Stomach (tissue), 4 donors: ENCODE results near the gene PLD5.

Experiments
- POLR2A ChIP-seq, 4 donors: fragments of 450-650 bp; IDR thresholded peaks; one replicate each; pipeline ENCODE4 v1.6.1; 2016; ENCODE audit warnings: antibody characterized with exemption in 4 of 4, control low read depth in 2 of 4, mild to moderate bottlenecking in 1 of 4, moderate library complexity in 1 of 4
- TF ChIP-seq, protein P1 (sequence below), 7 experiments: fragments of 450-650 bp in 4 of 7; fragments of 200-600 bp in 3 of 7; sonication (generic) in 3 of 7; IDR thresholded peaks; one replicate each; pipeline ENCODE4 v1.5.1; 2016 to 2019; ENCODE audit warnings: antibody characterized with exemption in 7 of 7, control low read depth in 2 of 7, mild to moderate bottlenecking in 1 of 7

DNA sequence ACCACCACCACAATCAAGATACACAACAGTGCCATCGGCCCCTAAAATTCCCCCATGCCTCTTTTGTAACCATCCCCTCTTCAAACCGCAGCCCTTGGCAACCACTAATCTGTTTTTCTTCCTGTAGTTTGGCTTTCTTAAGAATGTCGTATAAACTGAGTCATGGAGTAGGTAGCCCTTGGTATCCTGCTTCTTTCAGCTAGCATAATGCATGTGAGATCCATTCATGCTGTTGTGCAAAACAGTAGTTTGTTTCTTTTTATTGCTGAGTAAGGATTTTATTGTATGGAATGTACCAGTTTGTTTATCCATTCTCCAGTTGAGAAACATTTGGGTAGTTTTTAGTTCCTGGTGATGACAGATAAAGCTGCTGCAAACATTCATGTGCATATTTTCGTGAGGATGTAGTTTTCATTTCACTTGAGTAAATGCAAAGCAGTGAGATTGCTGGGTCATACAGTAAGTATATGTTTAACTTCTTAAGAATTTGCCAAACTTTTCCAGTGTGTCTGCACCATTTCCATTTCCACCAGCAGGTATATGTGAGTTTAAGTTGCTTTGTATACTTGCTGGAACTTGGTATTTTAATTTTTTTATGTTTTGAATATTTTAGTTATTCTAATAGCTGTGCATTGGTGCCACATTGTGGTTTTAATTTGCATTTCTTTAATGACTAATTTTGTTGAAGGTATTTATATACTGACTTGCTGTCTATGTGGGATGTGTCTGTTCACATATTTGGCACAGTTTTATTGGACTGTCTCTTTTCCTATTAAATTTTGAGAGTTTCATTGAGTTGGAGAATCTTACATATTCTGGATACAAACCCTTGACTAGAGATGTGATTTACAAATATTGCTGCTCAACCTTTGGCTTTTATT, 377.2 kb downstream of the PLD5 start:
- no peak for TF ChIP-seq POLR2A (IDR thresholded peaks at IDR 0.05)
- TF ChIP-seq, protein P1, sequence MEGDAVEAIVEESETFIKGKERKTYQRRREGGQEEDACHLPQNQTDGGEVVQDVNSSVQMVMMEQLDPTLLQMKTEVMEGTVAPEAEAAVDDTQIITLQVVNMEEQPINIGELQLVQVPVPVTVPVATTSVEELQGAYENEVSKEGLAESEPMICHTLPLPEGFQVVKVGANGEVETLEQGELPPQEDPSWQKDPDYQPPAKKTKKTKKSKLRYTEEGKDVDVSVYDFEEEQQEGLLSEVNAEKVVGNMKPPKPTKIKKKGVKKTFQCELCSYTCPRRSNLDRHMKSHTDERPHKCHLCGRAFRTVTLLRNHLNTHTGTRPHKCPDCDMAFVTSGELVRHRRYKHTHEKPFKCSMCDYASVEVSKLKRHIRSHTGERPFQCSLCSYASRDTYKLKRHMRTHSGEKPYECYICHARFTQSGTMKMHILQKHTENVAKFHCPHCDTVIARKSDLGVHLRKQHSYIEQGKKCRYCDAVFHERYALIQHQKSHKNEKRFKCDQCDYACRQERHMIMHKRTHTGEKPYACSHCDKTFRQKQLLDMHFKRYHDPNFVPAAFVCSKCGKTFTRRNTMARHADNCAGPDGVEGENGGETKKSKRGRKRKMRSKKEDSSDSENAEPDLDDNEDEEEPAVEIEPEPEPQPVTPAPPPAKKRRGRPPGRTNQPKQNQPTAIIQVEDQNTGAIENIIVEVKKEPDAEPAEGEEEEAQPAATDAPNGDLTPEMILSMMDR (IDR thresholded peaks at IDR 0.05): no peak
